ENCODE results near the gene SMYD3. TPM values are rescaled to one million over a fixed set of nuclear protein-coding genes. Genes with fewer than 3 reads are reported as not detected.

Gene SMYD3
- total and polyA plus RNA-seq, 2 experiments from 2014 or later = 30.8 to 68.5 TPM

DNA sequence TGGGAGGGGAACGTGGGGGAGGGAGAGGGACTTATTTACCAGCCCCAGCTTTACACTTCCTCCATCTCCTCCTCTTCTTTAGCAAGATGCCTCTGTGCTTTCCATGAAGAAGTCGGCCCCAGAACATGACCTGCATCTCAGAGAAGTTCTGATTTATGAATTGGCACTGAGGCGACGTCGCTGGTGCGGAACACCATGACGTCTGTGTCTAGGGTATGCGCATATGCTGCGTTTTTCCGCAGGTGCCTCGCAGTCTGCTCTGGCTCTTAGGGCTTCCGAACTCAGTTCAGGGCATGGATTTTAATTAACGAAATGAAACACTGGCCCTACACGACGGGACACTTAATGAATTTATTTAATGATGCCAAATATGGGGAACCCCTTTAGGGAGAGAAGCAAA, 510.3 kb downstream of the SMYD3 start:
- Histone ChIP-seq H4K20me1 (ENCODE audit: insufficient read depth, poor library complexity, severe bottlenecking) (no peaks in the 10 kb centered on the region), H3K36me3 (replicated peaks; ENCODE audit: insufficient read depth, low read depth) (no peaks in the 10 kb centered on the region), H2AFZ (no peak overlapping the region), H3K4me2 (no peak overlapping the region), H3K4me3 (no peak overlapping the region), H3K4me1 (ENCODE audit: insufficient read depth) (peaks cover 10% of the 10 kb centered on the region), H3K9me3 (ENCODE audit: low read depth) (no peaks in the 10 kb centered on the region), H3K27ac (no peak overlapping the region), H3K9me2 (replicated peaks; ENCODE audit: insufficient read depth) (no peaks in the 10 kb centered on the region), H3K27me3 (no peaks in the 10 kb centered on the region), H3K79me2 (no peaks in the 10 kb centered on the region)
- no peak for DNase-seq (ENCODE audit: low spot score)
- TF ChIP-seq, protein P1, sequence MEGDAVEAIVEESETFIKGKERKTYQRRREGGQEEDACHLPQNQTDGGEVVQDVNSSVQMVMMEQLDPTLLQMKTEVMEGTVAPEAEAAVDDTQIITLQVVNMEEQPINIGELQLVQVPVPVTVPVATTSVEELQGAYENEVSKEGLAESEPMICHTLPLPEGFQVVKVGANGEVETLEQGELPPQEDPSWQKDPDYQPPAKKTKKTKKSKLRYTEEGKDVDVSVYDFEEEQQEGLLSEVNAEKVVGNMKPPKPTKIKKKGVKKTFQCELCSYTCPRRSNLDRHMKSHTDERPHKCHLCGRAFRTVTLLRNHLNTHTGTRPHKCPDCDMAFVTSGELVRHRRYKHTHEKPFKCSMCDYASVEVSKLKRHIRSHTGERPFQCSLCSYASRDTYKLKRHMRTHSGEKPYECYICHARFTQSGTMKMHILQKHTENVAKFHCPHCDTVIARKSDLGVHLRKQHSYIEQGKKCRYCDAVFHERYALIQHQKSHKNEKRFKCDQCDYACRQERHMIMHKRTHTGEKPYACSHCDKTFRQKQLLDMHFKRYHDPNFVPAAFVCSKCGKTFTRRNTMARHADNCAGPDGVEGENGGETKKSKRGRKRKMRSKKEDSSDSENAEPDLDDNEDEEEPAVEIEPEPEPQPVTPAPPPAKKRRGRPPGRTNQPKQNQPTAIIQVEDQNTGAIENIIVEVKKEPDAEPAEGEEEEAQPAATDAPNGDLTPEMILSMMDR (IDR thresholded peaks at IDR 0.05; ENCODE audit: poor library complexity) = no peak
- TF ChIP-seq EZH2phosphoT487 (IDR thresholded peaks at IDR 0.05; ENCODE audit: low read depth, severe bottlenecking, unreplicated experiment) = no peak
- TF ChIP-seq EZH2 (IDR thresholded peaks at IDR 0.05; ENCODE audit: borderline replicate concordance) = no peak
- 86% methylated on average over 15 of the region's 15 CpGs for WGBS (ENCODE audit: low lambda C conversion rate, missing lambda C conversion rate)

DNA sequence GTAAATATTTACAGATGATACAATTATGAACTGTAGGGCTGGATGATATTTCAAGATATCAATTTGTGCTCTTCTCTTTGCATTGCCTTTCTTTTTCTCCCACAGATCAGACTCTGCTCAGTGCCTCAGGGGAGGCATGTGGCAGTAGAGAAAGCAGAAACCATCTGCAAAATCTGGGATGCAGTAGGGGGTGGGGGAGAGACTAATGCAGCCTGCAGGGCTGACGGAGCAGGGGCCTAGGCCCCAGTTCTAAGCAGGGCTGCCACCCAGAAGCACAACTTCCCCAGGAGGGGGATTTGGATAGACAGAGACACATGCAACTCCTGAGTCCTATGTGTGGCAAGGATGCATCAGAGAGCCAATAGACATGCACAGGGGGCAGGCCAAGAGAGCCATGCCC, 511.6 kb downstream of the SMYD3 start:
- H3K36me3 ChIP-seq (replicated peaks; ENCODE audit: insufficient read depth, low read depth) = no peaks in the 10 kb centered on the region
- H3K4me2 ChIP-seq = no peak overlapping the region
- TF ChIP-seq, protein P1 (IDR thresholded peaks at IDR 0.05; ENCODE audit: poor library complexity) = no peak
- TF ChIP-seq EZH2 (IDR thresholded peaks at IDR 0.05; ENCODE audit: borderline replicate concordance) (no peak), EZH2phosphoT487 (IDR thresholded peaks at IDR 0.05; ENCODE audit: low read depth, severe bottlenecking, unreplicated experiment) (no peak)
- no peak overlapping the region for H3K27ac ChIP-seq
- no peaks in the 10 kb centered on the region for H3K9me2 ChIP-seq (replicated peaks; ENCODE audit: insufficient read depth)
- no peaks in the 10 kb centered on the region for H3K79me2 ChIP-seq
- H4K20me1 ChIP-seq (ENCODE audit: insufficient read depth, poor library complexity, severe bottlenecking) = no peaks in the 10 kb centered on the region
- no peaks in the 10 kb centered on the region for H3K27me3 ChIP-seq
- H3K4me1 ChIP-seq (ENCODE audit: insufficient read depth) = peaks cover 19% of the 10 kb centered on the region
- no peaks in the 10 kb centered on the region for H3K9me3 ChIP-seq (ENCODE audit: low read depth)
- WGBS (ENCODE audit: low lambda C conversion rate, missing lambda C conversion rate) = 64% methylated on average over 1 of the region's 1 CpG
- no peak overlapping the region for H3K4me3 ChIP-seq
- H2AFZ ChIP-seq = no peak overlapping the region
- DNase-seq (ENCODE audit: low spot score) = no peak

DNA sequence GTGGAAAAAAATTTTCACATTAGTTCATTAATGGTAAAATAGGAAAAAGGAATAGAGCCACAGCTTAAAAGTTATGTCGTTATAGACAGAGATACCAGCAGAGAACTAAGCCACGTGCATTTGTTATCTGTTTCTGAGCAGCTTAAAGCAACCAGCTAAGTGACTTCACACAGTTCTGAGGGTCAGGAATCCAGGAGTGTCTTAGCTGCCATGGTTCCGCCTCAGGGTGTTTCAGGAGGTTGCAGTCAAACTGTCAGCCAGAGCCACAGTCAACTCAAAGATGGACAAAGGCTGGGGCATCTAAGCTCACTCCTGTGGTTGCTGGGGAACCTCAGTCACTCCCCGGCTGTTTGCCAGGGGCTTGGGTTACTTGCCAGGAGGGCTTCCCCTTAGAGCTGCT, 515.8 kb downstream of the SMYD3 start:
- Histone ChIP-seq H3K36me3 (replicated peaks; ENCODE audit: insufficient read depth, low read depth) (no peaks in the 10 kb centered on the region), H3K9me2 (replicated peaks; ENCODE audit: insufficient read depth) (no peaks in the 10 kb centered on the region), H3K4me1 (ENCODE audit: insufficient read depth) (peaks cover 22% of the 10 kb centered on the region), H2AFZ (no peak overlapping the region), H3K4me3 (no peak overlapping the region), H3K4me2 (peak overlapping the region; percentile 44), H4K20me1 (ENCODE audit: insufficient read depth, poor library complexity, severe bottlenecking) (no peaks in the 10 kb centered on the region), H3K9me3 (ENCODE audit: low read depth) (no peaks in the 10 kb centered on the region), H3K27ac (peak overlapping the region; percentile 68), H3K79me2 (no peaks in the 10 kb centered on the region), H3K27me3 (no peaks in the 10 kb centered on the region)
- WGBS (ENCODE audit: low lambda C conversion rate, missing lambda C conversion rate) = 49% methylated on average over 4 of the region's 4 CpGs
- no peak for DNase-seq (ENCODE audit: low spot score)
- no peak for TF ChIP-seq EZH2phosphoT487 (IDR thresholded peaks at IDR 0.05; ENCODE audit: low read depth, severe bottlenecking, unreplicated experiment)
- TF ChIP-seq EZH2 (IDR thresholded peaks at IDR 0.05; ENCODE audit: borderline replicate concordance) = no peak
- TF ChIP-seq, protein P1 (IDR thresholded peaks at IDR 0.05; ENCODE audit: poor library complexity) = no peak

Data from hepatocyte (in vitro differentiated cells).